Measurements from ENCODE around the gene FMO5.

DNA sequence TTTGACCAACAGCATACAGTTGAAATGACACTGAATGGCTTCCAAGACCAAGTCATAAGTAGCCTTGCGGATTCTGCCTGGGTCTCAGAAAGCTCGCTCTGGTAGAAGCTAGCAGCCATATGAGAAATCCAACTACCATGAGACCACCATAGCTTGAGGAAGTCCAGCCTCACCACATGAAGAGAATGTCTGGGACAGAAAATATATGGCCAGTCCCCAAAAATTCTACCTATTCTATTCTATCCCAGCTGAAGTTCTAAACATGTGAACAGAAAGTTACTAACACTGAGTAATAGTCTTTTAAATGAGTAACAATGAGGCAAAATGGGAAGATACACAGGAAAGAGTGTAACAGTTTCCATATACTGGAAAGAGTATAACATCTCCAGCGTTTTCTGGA, 9.0 kb downstream of the FMO5 start:
- TF ChIP-seq EZH2 (IDR thresholded peaks at IDR 0.05; ENCODE audit: borderline replicate concordance, low read depth, low read length, severe bottlenecking): no peak
- TF ChIP-seq, protein P1, sequence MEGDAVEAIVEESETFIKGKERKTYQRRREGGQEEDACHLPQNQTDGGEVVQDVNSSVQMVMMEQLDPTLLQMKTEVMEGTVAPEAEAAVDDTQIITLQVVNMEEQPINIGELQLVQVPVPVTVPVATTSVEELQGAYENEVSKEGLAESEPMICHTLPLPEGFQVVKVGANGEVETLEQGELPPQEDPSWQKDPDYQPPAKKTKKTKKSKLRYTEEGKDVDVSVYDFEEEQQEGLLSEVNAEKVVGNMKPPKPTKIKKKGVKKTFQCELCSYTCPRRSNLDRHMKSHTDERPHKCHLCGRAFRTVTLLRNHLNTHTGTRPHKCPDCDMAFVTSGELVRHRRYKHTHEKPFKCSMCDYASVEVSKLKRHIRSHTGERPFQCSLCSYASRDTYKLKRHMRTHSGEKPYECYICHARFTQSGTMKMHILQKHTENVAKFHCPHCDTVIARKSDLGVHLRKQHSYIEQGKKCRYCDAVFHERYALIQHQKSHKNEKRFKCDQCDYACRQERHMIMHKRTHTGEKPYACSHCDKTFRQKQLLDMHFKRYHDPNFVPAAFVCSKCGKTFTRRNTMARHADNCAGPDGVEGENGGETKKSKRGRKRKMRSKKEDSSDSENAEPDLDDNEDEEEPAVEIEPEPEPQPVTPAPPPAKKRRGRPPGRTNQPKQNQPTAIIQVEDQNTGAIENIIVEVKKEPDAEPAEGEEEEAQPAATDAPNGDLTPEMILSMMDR (IDR thresholded peaks at IDR 0.05; ENCODE audit: borderline replicate concordance, extremely low read depth, low read length, poor library complexity, severe bottlenecking): no peak

All from DND-41 (cell line).